Activated T-helper 17 cell treated with anti-CD3 and anti-CD28 coated beads, Interleukin-2, amount 50 U/mL, for 72 hours (primary cell): ENCODE data around the gene EPHA6. TPM values are rescaled to one million over a fixed set of nuclear protein-coding genes. Genes with fewer than 3 reads are reported as not detected.
"Not testable (repeated sequence)": the region's sequence is repeated elsewhere in the genome, so short reads cannot be mapped to it uniquely, and the experiment has no call there.

Source experiments
- ATAC-seq: fragments of 150-1000 bp; cut with Tn5 transposase; replicated peaks from 2 replicates; pipeline ENCODE4 v1.10.0; 2021; ENCODE audit warnings: mild to moderate bottlenecking, moderate library complexity
- H3K27ac Mint-ChIP-seq: one replicate; pipeline ENCODE4 v1.8.0; 2022; ENCODE audit warnings: mixed read lengths
- H3K27me3 Mint-ChIP-seq: one replicate; pipeline ENCODE4 v1.8.0; 2022; ENCODE audit warnings: mixed read lengths
- H3K36me3 Mint-ChIP-seq: one replicate; pipeline ENCODE4 v1.8.0; 2022; ENCODE audit warnings: low read depth, mild to moderate bottlenecking, mixed read lengths
- H3K4me1 Mint-ChIP-seq: one replicate; pipeline ENCODE4 v1.8.0; 2022; ENCODE audit warnings: mixed read lengths
- H3K4me3 Mint-ChIP-seq: one replicate; pipeline ENCODE4 v1.8.0; 2022; ENCODE audit warnings: mild to moderate bottlenecking, mixed read lengths
- H3K9me3 Mint-ChIP-seq: one replicate; pipeline ENCODE4 v1.8.0; 2022; ENCODE audit warnings: mixed read lengths
- total RNA-seq, 2 donors: library from RNA; stranded (reverse); gene quantifications; one replicate each; pipeline ENCODE4 v1.2.3, GENCODE V29; 2022

Gene EPHA6
- total RNA-seq, 2 donors from 2014 or later = not detected

DNA sequence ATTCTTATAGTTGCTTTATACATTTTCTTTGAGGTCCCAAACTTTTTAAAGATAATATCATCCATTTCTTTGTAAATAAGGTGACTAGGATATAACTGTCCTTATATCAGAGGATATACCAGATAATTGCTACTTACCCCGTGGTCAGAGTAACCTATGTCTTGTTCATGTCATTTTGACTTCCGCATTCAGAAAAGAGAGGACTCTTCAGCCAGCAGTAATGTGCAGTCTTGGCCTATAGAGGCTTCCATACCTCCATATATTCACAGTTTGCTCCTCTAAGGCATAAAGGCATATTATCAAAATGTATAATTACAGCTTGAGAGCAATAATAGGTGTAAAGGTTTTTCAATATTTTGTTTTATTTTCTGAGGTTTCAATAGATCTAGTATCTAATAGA is 38.5 kb downstream of the EPHA6 start:
- Mint-ChIP-seq H3K9me3 (no peaks in the 10 kb centered on the region), H3K36me3 (no peaks in the 10 kb centered on the region), H3K4me3 (no peak overlapping the region), H3K27me3 (peaks cover 4% of the 10 kb centered on the region), H3K27ac (no peak overlapping the region), H3K4me1 (no peaks in the 10 kb centered on the region)
- ATAC-seq = no peak

DNA sequence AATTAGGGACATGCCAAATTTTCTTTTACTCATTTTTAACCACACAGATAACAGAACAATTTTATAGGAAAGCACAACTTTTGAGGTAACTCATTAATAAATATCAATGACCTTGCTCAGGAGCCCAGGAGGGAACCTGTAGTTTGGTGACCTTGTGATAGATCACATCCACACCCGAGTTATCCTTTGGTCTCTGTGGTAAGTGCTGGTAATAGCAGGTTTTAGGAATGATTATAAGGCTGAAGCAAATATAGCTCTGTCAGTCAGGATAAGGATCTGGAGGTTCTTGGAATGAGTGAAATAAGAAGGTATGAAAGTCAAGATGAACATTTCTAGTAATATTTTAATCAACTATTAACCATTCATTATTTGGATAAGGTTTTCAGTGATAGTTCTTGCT is 46.5 kb downstream of the EPHA6 start:
- no peak for ATAC-seq
- H3K4me1 Mint-ChIP-seq = no peaks in the 10 kb centered on the region

DNA sequence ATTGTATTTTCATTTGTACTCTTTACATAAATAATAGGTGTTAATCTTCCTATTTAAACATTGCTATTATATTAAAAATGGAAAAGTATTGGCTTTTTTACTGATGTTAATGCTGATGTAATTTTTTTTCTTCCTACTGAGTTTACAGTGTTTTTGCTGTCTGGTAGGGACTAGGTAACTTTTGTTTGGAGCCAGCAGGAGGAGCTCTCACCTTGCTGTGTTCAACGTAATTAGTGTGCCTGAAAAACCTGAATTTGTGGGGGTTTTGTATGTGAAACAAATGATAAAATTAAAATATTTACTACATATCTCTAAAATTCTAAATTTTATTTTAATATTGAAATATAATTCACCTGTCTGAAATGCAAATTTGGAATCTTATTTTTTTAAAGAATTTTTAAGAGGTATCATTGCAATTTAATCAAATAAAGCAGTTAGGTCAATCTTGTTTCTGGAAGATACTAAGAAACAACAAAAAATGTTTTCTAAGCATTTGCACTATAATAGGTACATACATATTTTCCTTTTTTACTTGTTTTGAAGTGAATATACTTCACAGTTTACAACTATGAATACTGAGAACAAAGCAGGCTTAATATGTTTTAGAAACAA is 48.8 kb downstream of the EPHA6 start:
- H3K27ac Mint-ChIP-seq = no peak overlapping the region
- H3K36me3 Mint-ChIP-seq = no peaks in the 10 kb centered on the region
- H3K4me1 Mint-ChIP-seq = no peaks in the 10 kb centered on the region
- H3K4me3 Mint-ChIP-seq = no peak overlapping the region
- no peaks in the 10 kb centered on the region for H3K27me3 Mint-ChIP-seq
- no peak for ATAC-seq
- H3K9me3 Mint-ChIP-seq = no peaks in the 10 kb centered on the region

More for the DNA sequence above, 46.5 kb downstream of the EPHA6 start:
- no peaks in the 10 kb centered on the region for H3K36me3 Mint-ChIP-seq
- no peaks in the 10 kb centered on the region for H3K27me3 Mint-ChIP-seq
- no peak overlapping the region for H3K27ac Mint-ChIP-seq
- H3K4me3 Mint-ChIP-seq = no peak overlapping the region
- H3K9me3 Mint-ChIP-seq = no peaks in the 10 kb centered on the region

- no peak overlapping the region for H3K4me3 Mint-ChIP-seq
- H3K4me1 Mint-ChIP-seq = no peaks in the 10 kb centered on the region
- no peaks in the 10 kb centered on the region for H3K27me3 Mint-ChIP-seq
- no peaks in the 10 kb centered on the region for H3K9me3 Mint-ChIP-seq
- no peak overlapping the region for H3K27ac Mint-ChIP-seq
- ATAC-seq = no peak
- no peaks in the 10 kb centered on the region for H3K36me3 Mint-ChIP-seq
Measured at GRCh38 chr3:96865605-96866004, 51.2 kb downstream of the EPHA6 start.

- Mint-ChIP-seq H3K36me3 (no peaks in the 10 kb centered on the region), H3K4me3 (no peak overlapping the region), H3K27me3 (no peaks in the 10 kb centered on the region), H3K4me1 (no peaks in the 10 kb centered on the region), H3K27ac (no peak overlapping the region), H3K9me3 (no peaks in the 10 kb centered on the region)
- no peak for ATAC-seq
Measured at GRCh38 chr3:96869316-96869715, 54.9 kb downstream of the EPHA6 start.

- no peak overlapping the region for H3K4me3 Mint-ChIP-seq
- no peak overlapping the region for H3K27ac Mint-ChIP-seq
- no peaks in the 10 kb centered on the region for H3K27me3 Mint-ChIP-seq
- peaks cover 13% of the 10 kb centered on the region for H3K9me3 Mint-ChIP-seq
- H3K36me3 Mint-ChIP-seq = no peaks in the 10 kb centered on the region
- ATAC-seq = no peak
- no peaks in the 10 kb centered on the region for H3K4me1 Mint-ChIP-seq
Measured at GRCh38 chr3:96877510-96877909, 63.1 kb downstream of the EPHA6 start.

GRCh38 chr3:96900031-96900430 is 85.6 kb downstream of the EPHA6 start:
- H3K4me1 Mint-ChIP-seq = no peaks in the 10 kb centered on the region
- no peak overlapping the region for H3K4me3 Mint-ChIP-seq
- no peak for ATAC-seq
- H3K27ac Mint-ChIP-seq = no peak overlapping the region
- H3K36me3 Mint-ChIP-seq = no peaks in the 10 kb centered on the region
- H3K9me3 Mint-ChIP-seq = peaks cover 12% of the 10 kb centered on the region
- H3K27me3 Mint-ChIP-seq = no peaks in the 10 kb centered on the region

DNA sequence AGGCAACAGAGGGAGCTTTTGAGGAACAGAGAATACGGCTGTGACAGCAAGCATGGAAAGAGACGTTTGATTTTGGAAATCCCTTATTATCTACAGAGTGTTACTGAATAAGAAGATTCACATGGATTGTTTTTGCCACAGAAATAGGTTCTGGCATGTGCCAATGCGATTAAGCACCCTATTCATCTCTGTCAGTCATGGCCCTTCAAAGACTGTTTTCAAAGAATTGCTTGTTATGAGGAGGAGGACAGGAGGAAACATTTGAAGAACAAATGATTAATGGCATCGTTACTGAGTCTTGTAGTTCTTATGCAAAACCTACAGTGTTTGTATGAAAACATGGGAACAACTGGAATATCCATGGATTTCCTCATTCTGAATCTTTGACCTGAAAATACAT is 86.2 kb downstream of the EPHA6 start:
- H3K4me3 Mint-ChIP-seq = no peak overlapping the region
- ATAC-seq = no peak
- no peaks in the 10 kb centered on the region for H3K4me1 Mint-ChIP-seq
- H3K36me3 Mint-ChIP-seq = no peaks in the 10 kb centered on the region
- H3K27me3 Mint-ChIP-seq = no peaks in the 10 kb centered on the region
- H3K9me3 Mint-ChIP-seq = peaks cover 12% of the 10 kb centered on the region
- no peak overlapping the region for H3K27ac Mint-ChIP-seq

DNA sequence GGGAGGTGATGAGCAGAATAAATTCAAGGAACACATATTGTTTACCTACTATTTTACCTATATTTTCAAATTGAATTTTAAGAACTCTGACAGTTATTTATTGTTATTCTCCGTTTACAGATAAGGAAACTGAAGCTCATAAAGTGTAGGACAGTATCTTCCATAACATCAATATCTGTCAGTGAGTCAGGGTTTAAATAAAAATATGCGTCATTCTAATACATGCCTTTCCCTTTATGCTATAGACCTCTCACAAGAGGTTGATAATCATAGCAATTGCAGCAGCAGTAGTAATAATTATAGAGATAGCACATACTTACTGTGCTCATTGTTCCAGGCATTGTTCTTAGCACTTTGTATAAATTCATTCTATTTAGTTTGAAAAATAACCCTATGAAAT is 101.1 kb downstream of the EPHA6 start:
- Mint-ChIP-seq H3K4me3 (no peak overlapping the region), H3K27me3 (no peaks in the 10 kb centered on the region), H3K36me3 (no peaks in the 10 kb centered on the region), H3K27ac (no peak overlapping the region), H3K4me1 (no peaks in the 10 kb centered on the region), H3K9me3 (peaks cover 1% of the 10 kb centered on the region)
- no peak for ATAC-seq

GRCh38 chr3:96931119-96931862 is 116.9 kb downstream of the EPHA6 start:
- Mint-ChIP-seq H3K36me3 (no peaks in the 10 kb centered on the region), H3K27ac (no peak overlapping the region), H3K4me3 (no peak overlapping the region), H3K4me1 (no peaks in the 10 kb centered on the region), H3K9me3 (peaks cover 21% of the 10 kb centered on the region), H3K27me3 (no peaks in the 10 kb centered on the region)
- no peak for ATAC-seq

- not testable (repeated sequence) for H3K9me3 Mint-ChIP-seq, H3K36me3 Mint-ChIP-seq, H3K4me3 Mint-ChIP-seq, H3K27me3 Mint-ChIP-seq, H3K4me1 Mint-ChIP-seq, H3K27ac Mint-ChIP-seq, ATAC-seq
Measured at GRCh38 chr3:96942131-96942530, 127.7 kb downstream of the EPHA6 start.

DNA sequence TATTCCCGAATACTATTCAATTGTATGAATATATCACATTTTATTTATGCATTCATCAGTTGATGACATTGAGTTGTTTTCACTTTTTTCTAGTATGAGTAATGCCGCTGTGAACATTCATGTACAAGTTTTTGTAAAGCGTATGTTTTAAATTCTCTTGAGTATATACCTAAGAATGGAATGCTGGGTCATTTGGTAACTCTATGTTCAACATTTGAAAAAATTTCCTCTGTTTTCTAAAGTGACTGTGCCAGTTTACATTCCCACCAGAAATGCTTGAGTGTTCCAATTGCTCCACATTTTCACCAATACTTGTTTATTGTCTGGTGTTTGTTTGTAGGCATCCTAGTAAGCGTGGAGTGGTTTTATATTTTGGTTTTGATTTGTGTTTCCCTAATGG is 144.5 kb downstream of the EPHA6 start:
- Mint-ChIP-seq H3K36me3 (no peaks in the 10 kb centered on the region), H3K4me3 (no peak overlapping the region), H3K27me3 (no peaks in the 10 kb centered on the region), H3K4me1 (no peaks in the 10 kb centered on the region), H3K9me3 (no peaks in the 10 kb centered on the region), H3K27ac (no peak overlapping the region)
- no peak for ATAC-seq

- H3K27me3 Mint-ChIP-seq = no peaks in the 10 kb centered on the region
- no peaks in the 10 kb centered on the region for H3K9me3 Mint-ChIP-seq
- H3K27ac Mint-ChIP-seq = no peak overlapping the region
- no peak for ATAC-seq
- H3K36me3 Mint-ChIP-seq = no peaks in the 10 kb centered on the region
- H3K4me3 Mint-ChIP-seq = no peak overlapping the region
- no peaks in the 10 kb centered on the region for H3K4me1 Mint-ChIP-seq
Measured at GRCh38 chr3:96959474-96959873, 145.1 kb downstream of the EPHA6 start.

- no peaks in the 10 kb centered on the region for H3K9me3 Mint-ChIP-seq
- no peaks in the 10 kb centered on the region for H3K27me3 Mint-ChIP-seq
- H3K27ac Mint-ChIP-seq = no peak overlapping the region
- no peaks in the 10 kb centered on the region for H3K4me1 Mint-ChIP-seq
- H3K4me3 Mint-ChIP-seq = no peak overlapping the region
- no peaks in the 10 kb centered on the region for H3K36me3 Mint-ChIP-seq
- no peak for ATAC-seq
Measured at GRCh38 chr3:96959901-96960641, 145.7 kb downstream of the EPHA6 start.
